Upper lobe of left lung (tissue), 4 donors: ENCODE results near the gene UTP14A.

Experiments used
- POLR2A ChIP-seq, 4 donors: fragments of 450-650 bp; IDR thresholded peaks; one replicate each; pipeline ENCODE4 v1.5.1; 2016 to 2017; ENCODE audit warnings: antibody characterized with exemption in 4 of 4, mild to moderate bottlenecking in 2 of 4
- POLR2AphosphoS5 ChIP-seq, 2 donors: sonication (generic); formaldehyde crosslinking; IDR thresholded peaks; one replicate each; pipeline ENCODE4 v1.5.1; 2017; ENCODE audit warnings: antibody characterized with exemption in 2 of 2
- TF ChIP-seq, protein P1 (sequence below), 6 experiments: fragments of 450-650 bp in 4 of 6; fragments of 200-600 bp in 2 of 6; sonication (generic) in 2 of 6; IDR thresholded peaks; one replicate each; pipeline ENCODE4 v1.5.1; 2016 to 2019; ENCODE audit warnings: antibody characterized with exemption in 6 of 6

DNA sequence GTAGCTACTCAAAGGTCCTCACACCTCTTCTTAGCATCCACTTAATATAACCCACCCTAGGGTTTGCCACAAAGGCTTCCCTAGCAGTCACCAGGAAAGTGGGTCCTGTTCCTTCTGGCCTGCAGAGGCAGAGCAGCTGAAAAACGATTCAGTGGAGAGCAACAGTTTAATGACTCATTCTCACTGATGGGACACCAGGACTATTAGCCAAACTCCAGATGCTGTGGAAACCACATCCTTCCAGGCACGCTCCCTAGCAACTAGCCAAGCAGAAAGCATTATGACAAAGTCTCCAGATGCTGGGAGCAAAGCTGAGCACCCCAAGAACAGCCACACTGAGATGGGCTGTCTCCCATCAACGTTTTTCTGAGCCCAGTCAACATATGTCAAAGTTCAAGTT lies 30.3 kb upstream of the UTP14A start:
- TF ChIP-seq POLR2A (IDR thresholded peaks at IDR 0.05) = no peak
- TF ChIP-seq, protein P1, sequence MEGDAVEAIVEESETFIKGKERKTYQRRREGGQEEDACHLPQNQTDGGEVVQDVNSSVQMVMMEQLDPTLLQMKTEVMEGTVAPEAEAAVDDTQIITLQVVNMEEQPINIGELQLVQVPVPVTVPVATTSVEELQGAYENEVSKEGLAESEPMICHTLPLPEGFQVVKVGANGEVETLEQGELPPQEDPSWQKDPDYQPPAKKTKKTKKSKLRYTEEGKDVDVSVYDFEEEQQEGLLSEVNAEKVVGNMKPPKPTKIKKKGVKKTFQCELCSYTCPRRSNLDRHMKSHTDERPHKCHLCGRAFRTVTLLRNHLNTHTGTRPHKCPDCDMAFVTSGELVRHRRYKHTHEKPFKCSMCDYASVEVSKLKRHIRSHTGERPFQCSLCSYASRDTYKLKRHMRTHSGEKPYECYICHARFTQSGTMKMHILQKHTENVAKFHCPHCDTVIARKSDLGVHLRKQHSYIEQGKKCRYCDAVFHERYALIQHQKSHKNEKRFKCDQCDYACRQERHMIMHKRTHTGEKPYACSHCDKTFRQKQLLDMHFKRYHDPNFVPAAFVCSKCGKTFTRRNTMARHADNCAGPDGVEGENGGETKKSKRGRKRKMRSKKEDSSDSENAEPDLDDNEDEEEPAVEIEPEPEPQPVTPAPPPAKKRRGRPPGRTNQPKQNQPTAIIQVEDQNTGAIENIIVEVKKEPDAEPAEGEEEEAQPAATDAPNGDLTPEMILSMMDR (IDR thresholded peaks at IDR 0.05) = no peak
- TF ChIP-seq POLR2AphosphoS5 (IDR thresholded peaks at IDR 0.05) = no peak
